Endothelial cell of umbilical vein (primary cell): Measurements from ENCODE around the gene BCR. TPM values are rescaled to one million over a fixed set of nuclear protein-coding genes. Genes with fewer than 3 reads are reported as not detected.

ENCODE experiments used
- BruUV-seq: library from RNA; stranded (reverse); fragments of 400-500 nt; replicated peaks from 2 replicates; lab custom pipeline; 2021; lab: Mats Ljungman, UMichigan
- CTCF ChIA-PET: fragments of 300-600, 350-600 bp; sonication (Branson Sonifier 250); formaldehyde crosslinking; loops from one replicate; lab custom pipeline; 2021; ENCODE audit warnings: antibody characterized with exemption, inconsistent platforms; lab: Charles Lee
- POLR2A ChIA-PET: fragments of 300-600, 350-600 bp; sonication (Branson Sonifier 250); formaldehyde crosslinking; loops from one replicate; lab custom pipeline; 2021; ENCODE audit warnings: antibody characterized with exemption, inconsistent platforms; lab: Charles Lee
- DNase-seq: peaks from one replicate; pipeline ENCODE4 v3.0.0-alpha.2; 2011; ENCODE audit warnings: low read depth, low spot score
- FAIRE-seq: peaks from 2 replicates; lab custom pipeline; 2011; peaks lifted over from hg19 to GRCh38; lab: Jason Lieb, UNC
- H2AFZ ChIP-seq: 2 replicates; pipeline ENCODE4 v1.6.0; 2012; ENCODE audit warnings: low read depth, low read length, control low read depth, inconsistent platforms
- H3K27ac ChIP-seq: 2 replicates; pipeline ENCODE4 v1.5.1; 2011; ENCODE audit warnings: low read depth, mild to moderate bottlenecking, control low read depth, low read length, moderate library complexity; ENCODE audit not compliant: insufficient read depth
- H3K27me3 ChIP-seq, 2 experiments: 2 replicates each; pipeline versions ENCODE4 v1.6.0 to v1.6.1; 2011; ENCODE audit warnings: low read length in 2 of 2, mixed read lengths in 1 of 2; ENCODE audit not compliant: control insufficient read depth in 2 of 2, insufficient read depth in 2 of 2
- H3K36me3 ChIP-seq, 2 experiments: 2 replicates in 1 of 2; 3 replicates in 1 of 2; pipeline ENCODE4 v1.5.1; 2011; ENCODE audit warnings: low read length in 2 of 2, mild to moderate bottlenecking in 1 of 2, moderate library complexity in 1 of 2; ENCODE audit not compliant: control insufficient read depth in 2 of 2, insufficient read depth in 2 of 2; ENCODE audit errors: extremely low read depth in 1 of 2
- H3K4me1 ChIP-seq: 3 replicates; pipeline ENCODE4 v1.5.1; 2011; ENCODE audit warnings: mild to moderate bottlenecking, low read length; ENCODE audit not compliant: control insufficient read depth, insufficient read depth; ENCODE audit errors: extremely low read depth
- H3K4me2 ChIP-seq: 2 replicates; pipeline ENCODE4 v1.6.1; 2011; ENCODE audit warnings: low read length, control low read depth, mixed read lengths; ENCODE audit not compliant: insufficient read depth
- H3K4me3 ChIP-seq, 3 experiments: fragments of 200-600 bp in 1 of 3; sonication (generic), shearing (Covaris generic) in 1 of 3; replicated peaks in 1 of 3; 2 replicates each; pipeline ENCODE4 v1.5.1; 2011 to 2016; ENCODE audit warnings: control low read depth in 3 of 3, low read length in 3 of 3, mild to moderate bottlenecking in 2 of 3, inconsistent platforms in 1 of 3, low read depth in 1 of 3, moderate library complexity in 1 of 3; ENCODE audit not compliant: insufficient read depth in 1 of 3
- H3K79me2 ChIP-seq: 2 replicates; pipeline ENCODE4 v1.6.0; 2012; ENCODE audit warnings: low read length, inconsistent platforms; ENCODE audit not compliant: control insufficient read depth, insufficient read depth
- H3K9ac ChIP-seq: replicated peaks from 2 replicates; pipeline ENCODE3; 2011; ENCODE audit warnings: low read length, control low read depth; ENCODE audit not compliant: insufficient read depth; ENCODE audit errors: extremely low read depth
- H3K9me1 ChIP-seq: replicated peaks from 3 replicates; pipeline ENCODE4 v1.6.0; 2011; ENCODE audit warnings: mild to moderate bottlenecking, low read length; ENCODE audit not compliant: control insufficient read depth, insufficient read depth; ENCODE audit errors: extremely low read depth
- H3K9me3 ChIP-seq: replicated peaks from 2 replicates; pipeline ENCODE4 v1.5.1; 2012; ENCODE audit warnings: low read length, inconsistent platforms; ENCODE audit not compliant: control insufficient read depth, insufficient read depth
- H4K20me1 ChIP-seq: replicated peaks from 2 replicates; pipeline ENCODE3; 2011; ENCODE audit warnings: mild to moderate bottlenecking, low read length; ENCODE audit not compliant: control insufficient read depth, insufficient read depth; ENCODE audit errors: extremely low read depth
- EZH2 ChIP-seq: IDR thresholded peaks from 2 replicates; pipeline ENCODE4 v1.6.1; 2012; ENCODE audit warnings: borderline replicate concordance, low read depth, mild to moderate bottlenecking, moderate library complexity, low read length, inconsistent platforms; ENCODE audit not compliant: severe bottlenecking
- FOS ChIP-seq: IDR thresholded peaks from 2 replicates; pipeline ENCODE4 v1.6.1; 2011; ENCODE audit warnings: mild to moderate bottlenecking, low read length, moderate library complexity, borderline replicate concordance; ENCODE audit not compliant: insufficient read depth
- GATA2 ChIP-seq: IDR thresholded peaks from 2 replicates; pipeline ENCODE4 v1.7.0; 2011; ENCODE audit warnings: low read depth, mild to moderate bottlenecking, moderate library complexity, mixed read lengths, low read length; ENCODE audit not compliant: insufficient read length, insufficient read depth
- JUN ChIP-seq: IDR thresholded peaks from 2 replicates; pipeline ENCODE4 v1.6.1; 2011; ENCODE audit warnings: borderline replicate concordance, low read depth; ENCODE audit not compliant: insufficient read length, insufficient read depth
- MYC ChIP-seq: IDR thresholded peaks from one replicate; pipeline ENCODE4 v1.6.1; 2011; ENCODE audit warnings: mild to moderate bottlenecking, low read depth, low read length
- POLR2A ChIP-seq: IDR thresholded peaks from 2 replicates; pipeline ENCODE4 v1.6.1; 2012; ENCODE audit warnings: low read depth, mild to moderate bottlenecking, control low read depth, low read length
- POLR2AphosphoS5 ChIP-seq: IDR thresholded peaks from 2 replicates; pipeline ENCODE4 v1.6.1; 2012; ENCODE audit warnings: low read depth, mild to moderate bottlenecking, control low read depth, low read length, moderate library complexity; ENCODE audit not compliant: insufficient read depth
- dilution Hi-C: fragments of 300-500 bp; cut with MboI; formaldehyde crosslinking; loops from one replicate; pipeline ENCODE4 v1.15.0; 2019; ENCODE audit warnings: low sequenced_read_pairs; ENCODE audit not compliant: extremely low pct_ligation_motif_present
- intact Hi-C: fragments of 100-400 bp; cut with micrococcal nuclease; formaldehyde crosslinking; loops from one replicate; pipeline ENCODE4 v1.10.0; 2022
- polyA plus RNA-seq, 4 experiments: library from polyadenylated mRNA; depleted of rRNA in 3 of 4; stranded (reverse) in 3 of 4; unstranded in 1 of 4; fragments of >200 nt; gene quantifications; 2 replicates each; pipeline versions ENCODE4 v1.2.1 to v1.2.3, GENCODE V29; 2011 to 2012; ENCODE audit warnings: missing spikeins in 1 of 4
- total RNA-seq: library from RNA; stranded (reverse); gene quantifications from 2 replicates; pipeline ENCODE4 v1.2.3, GENCODE V29; 2021
- TF ChIP-seq, protein P1 (sequence below), 2 donors: IDR thresholded peaks; 1 replicate in 1 of 2; 2 replicates in 1 of 2; pipeline ENCODE4 v1.5.1; 2011; ENCODE audit warnings: low read length in 2 of 2, mild to moderate bottlenecking in 2 of 2, moderate library complexity in 2 of 2, control low read depth in 1 of 2, inconsistent platforms in 1 of 2, low read depth in 1 of 2; ENCODE audit not compliant: insufficient read depth in 1 of 2; ENCODE audit errors: extremely low read depth in 1 of 2
- TF ChIP-seq, protein P2 (sequence below): IDR thresholded peaks from 2 replicates; pipeline ENCODE4 v1.6.1; 2011; ENCODE audit not compliant: insufficient read depth, insufficient read length

Gene BCR
- total and polyA plus RNA-seq, 2 donors (not counting 3 experiments of a cell fraction or from before 2014, with no cell fraction given): 129 to 141 TPM

DNA sequence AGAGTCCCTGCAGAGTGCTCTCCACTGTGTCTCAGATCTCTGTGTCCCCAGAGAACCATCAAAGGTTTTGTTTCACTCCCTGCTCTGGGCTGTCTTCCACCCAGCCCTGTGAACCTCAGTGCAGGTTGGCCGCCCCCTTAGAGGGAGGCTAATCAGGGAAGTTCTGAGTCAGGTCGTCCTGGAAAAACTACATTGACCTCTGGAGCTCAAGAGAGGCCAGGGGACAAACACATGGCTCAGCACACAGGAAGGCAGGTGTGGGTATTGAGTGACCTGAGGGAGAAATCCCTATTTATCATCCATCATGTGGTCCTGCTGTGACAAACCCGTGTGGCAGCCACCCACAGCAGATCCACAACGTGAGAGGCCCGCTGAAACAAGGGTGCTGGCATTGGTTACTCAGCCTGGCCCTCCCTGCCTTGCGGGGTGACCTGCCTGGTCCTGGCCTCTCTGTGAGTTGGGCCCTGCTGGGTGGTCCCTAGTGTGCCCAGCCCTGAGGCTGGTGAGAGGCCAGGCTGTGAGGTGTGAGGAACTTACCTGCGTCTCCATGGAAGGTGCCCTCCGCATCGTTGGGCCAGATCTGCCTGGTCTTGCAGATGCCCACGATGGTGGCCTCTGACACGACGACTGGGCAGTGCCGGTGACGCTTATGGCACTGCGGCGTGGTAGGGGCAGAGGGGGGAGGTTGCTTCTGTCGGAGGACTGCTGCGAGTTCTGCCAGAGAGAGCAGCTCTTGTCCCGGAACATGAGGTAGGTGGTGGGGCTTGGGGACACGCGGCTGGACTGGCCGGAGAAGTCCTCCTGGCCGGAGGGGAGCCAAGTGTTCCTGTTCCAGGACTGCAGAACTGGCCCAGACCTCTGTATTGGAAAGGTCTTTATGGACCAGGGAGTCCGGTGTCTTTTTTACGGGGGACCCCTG, 669 bp upstream of the BCR start:
- H3K79me2 ChIP-seq: peaks cover 41% of the 10 kb centered on the region
- H3K9me1 ChIP-seq: no peaks in the 10 kb centered on the region
- peak overlapping the region; percentile 53 for H3K27ac ChIP-seq
- peak overlapping the region; percentile 74 for H2AFZ ChIP-seq
- dilution Hi-C loops (no loop called here), intact Hi-C loops (loop anchor here (10.0 kb wide), 1 partner anchor 355 kb away; no protein-coding TSS in a partner anchor)
- DNase-seq: peak; percentile 50
- TF ChIP-seq POLR2A (no peak), EZH2 (no peak), JUN (no peak), POLR2AphosphoS5 (no peak), MYC (no peak), GATA2 (no peak), FOS (no peak)
- TF ChIP-seq, protein P1, sequence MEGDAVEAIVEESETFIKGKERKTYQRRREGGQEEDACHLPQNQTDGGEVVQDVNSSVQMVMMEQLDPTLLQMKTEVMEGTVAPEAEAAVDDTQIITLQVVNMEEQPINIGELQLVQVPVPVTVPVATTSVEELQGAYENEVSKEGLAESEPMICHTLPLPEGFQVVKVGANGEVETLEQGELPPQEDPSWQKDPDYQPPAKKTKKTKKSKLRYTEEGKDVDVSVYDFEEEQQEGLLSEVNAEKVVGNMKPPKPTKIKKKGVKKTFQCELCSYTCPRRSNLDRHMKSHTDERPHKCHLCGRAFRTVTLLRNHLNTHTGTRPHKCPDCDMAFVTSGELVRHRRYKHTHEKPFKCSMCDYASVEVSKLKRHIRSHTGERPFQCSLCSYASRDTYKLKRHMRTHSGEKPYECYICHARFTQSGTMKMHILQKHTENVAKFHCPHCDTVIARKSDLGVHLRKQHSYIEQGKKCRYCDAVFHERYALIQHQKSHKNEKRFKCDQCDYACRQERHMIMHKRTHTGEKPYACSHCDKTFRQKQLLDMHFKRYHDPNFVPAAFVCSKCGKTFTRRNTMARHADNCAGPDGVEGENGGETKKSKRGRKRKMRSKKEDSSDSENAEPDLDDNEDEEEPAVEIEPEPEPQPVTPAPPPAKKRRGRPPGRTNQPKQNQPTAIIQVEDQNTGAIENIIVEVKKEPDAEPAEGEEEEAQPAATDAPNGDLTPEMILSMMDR (IDR thresholded peaks at IDR 0.05; ENCODE audit: extremely low read depth in 1 of 2, insufficient read depth in 1 of 2, low read depth in 1 of 2, low read length in 2 of 2): no peak
- TF ChIP-seq, protein P2, sequence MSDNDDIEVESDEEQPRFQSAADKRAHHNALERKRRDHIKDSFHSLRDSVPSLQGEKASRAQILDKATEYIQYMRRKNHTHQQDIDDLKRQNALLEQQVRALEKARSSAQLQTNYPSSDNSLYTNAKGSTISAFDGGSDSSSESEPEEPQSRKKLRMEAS: no peak
- H3K4me2 ChIP-seq: peak overlapping the region; percentile 31
- H4K20me1 ChIP-seq: no peaks in the 10 kb centered on the region
- peak; percentile 53 for FAIRE-seq
- no peaks in the 10 kb centered on the region for H3K9me3 ChIP-seq
- no peaks in the 10 kb centered on the region for H3K27me3 ChIP-seq
- ChIA-PET POLR2A (interaction anchor here (1.7 kb wide), 1 partner anchor 102 kb away, joined by 7 read pairs; no protein-coding TSS in a partner anchor), CTCF (interaction anchor here (1.0 to 12.6 kb wide), 13 partner anchors 34 to 208 kb away, joined by 3 to 451 read pairs (median 5); no protein-coding TSS in a partner anchor)
- peaks cover 0 to 5% of the 10 kb centered on the region in 2 experiments for H3K36me3 ChIP-seq
- peak overlapping the region; percentile 48 for H3K9ac ChIP-seq
- no TSS peak for BruUV-seq
- H3K4me1 ChIP-seq: peaks cover 29% of the 10 kb centered on the region
- peak overlapping the region in 2 of 3 experiments; percentile 40 to 90 for H3K4me3 ChIP-seq
